Coronary artery (tissue), 2 donors: ENCODE results near the gene NCEH1.

Source experiments
- DNase-seq: peaks from one replicate; pipeline ENCODE4 v3.0.0-alpha.2; 2017; ENCODE audit warnings: low spot score
- H3K27ac ChIP-seq, 2 donors: fragments of 200-600 bp; sonication (generic); one replicate each; pipeline ENCODE4 v1.5.1; 2016 to 2019
- H3K4me3 ChIP-seq: fragments of 200-600 bp; sonication (generic); 2 replicates; pipeline ENCODE4 v1.5.1; 2016; ENCODE audit warnings: mild to moderate bottlenecking, moderate library complexity
- TF ChIP-seq, protein P1 (sequence below): fragments of 200-600 bp; sonication (generic); IDR thresholded peaks from one replicate; pipeline ENCODE4 v1.5.1; 2019; ENCODE audit warnings: antibody characterized with exemption

The NCEH1 gene

DNA sequence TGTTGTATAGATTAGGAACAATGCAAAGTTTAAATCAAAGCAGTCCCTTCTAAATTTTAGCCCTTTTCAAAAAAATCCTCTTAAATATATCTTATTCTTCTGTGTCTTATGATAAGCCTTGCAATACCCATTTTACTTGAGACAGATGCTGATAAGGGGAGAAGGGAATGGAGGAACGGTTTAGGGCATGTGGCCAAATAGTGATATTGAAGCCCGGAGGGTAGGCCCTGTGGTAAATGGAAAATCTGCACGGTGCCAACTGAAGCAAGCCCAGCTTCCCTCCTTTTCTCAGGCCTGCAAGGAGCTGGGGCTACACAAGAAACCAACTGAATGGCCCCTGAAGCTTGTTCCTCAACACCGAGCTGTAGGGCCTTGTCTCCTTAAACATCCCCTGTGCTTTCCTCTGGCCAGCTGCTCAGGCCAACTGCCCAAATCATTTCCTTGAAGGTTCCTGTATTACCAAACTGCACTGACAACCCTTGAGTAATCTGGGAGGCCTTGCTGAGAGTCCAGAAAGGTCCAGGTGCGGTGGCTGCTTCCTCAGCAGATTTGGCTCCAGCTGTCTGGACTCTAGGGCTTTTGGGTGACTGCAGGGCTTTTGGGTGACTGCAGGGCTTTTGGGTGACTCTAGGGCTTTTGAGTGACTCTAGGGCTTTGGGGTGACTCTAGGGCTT lies 67.2 kb downstream of the NCEH1 start:
- TF ChIP-seq, protein P1, sequence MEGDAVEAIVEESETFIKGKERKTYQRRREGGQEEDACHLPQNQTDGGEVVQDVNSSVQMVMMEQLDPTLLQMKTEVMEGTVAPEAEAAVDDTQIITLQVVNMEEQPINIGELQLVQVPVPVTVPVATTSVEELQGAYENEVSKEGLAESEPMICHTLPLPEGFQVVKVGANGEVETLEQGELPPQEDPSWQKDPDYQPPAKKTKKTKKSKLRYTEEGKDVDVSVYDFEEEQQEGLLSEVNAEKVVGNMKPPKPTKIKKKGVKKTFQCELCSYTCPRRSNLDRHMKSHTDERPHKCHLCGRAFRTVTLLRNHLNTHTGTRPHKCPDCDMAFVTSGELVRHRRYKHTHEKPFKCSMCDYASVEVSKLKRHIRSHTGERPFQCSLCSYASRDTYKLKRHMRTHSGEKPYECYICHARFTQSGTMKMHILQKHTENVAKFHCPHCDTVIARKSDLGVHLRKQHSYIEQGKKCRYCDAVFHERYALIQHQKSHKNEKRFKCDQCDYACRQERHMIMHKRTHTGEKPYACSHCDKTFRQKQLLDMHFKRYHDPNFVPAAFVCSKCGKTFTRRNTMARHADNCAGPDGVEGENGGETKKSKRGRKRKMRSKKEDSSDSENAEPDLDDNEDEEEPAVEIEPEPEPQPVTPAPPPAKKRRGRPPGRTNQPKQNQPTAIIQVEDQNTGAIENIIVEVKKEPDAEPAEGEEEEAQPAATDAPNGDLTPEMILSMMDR: no peak
- Histone ChIP-seq H3K27ac (no peak overlapping the region), H3K4me3 (no peak overlapping the region)
- no peak for DNase-seq

DNA sequence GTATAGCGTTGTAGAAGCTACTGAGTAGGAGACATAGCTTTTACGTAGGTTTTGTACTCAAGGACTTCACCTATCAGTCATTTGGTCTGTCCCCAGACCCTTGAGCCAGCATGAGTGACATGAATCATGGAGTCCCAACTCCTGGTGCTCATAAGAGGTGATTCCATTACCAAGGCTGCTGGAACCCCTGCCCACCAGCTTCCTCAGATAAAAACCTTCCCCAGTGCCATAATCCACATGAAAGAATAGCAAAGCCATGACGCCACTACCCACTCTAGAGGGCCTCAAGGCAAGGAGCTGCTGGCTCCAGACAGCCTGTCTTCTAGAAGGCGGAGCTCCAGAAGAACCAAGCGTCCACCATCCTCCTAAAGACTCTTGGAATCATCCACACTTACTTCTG lies 69.6 kb downstream of the NCEH1 start:
- TF ChIP-seq, protein P1: no peak
- no peak for DNase-seq
- H3K27ac ChIP-seq: no peak overlapping the region
- H3K4me3 ChIP-seq: no peak overlapping the region

DNA sequence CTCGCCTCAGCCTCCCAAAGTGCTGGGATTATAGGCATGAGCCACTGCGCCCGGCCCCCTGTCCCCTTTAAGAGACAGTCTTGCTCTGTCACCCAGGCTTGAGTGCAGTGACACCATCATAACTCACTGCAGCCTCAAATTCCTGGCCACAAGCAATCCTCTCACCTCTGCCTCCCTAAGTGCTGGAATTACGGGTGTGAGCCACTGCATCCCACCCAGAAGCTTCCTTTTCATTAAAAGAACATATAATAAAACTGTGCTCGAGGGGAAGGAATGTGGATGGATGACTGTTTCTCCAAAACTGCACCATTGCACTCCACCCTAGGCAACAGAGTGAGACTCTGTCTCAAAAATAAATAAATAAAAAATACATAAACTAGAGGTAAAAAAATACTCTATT lies 70.1 kb downstream of the NCEH1 start:
- DNase-seq: no peak
- TF ChIP-seq, protein P1: no peak
- H3K27ac ChIP-seq: no peak overlapping the region
- H3K4me3 ChIP-seq: no peak overlapping the region

DNA sequence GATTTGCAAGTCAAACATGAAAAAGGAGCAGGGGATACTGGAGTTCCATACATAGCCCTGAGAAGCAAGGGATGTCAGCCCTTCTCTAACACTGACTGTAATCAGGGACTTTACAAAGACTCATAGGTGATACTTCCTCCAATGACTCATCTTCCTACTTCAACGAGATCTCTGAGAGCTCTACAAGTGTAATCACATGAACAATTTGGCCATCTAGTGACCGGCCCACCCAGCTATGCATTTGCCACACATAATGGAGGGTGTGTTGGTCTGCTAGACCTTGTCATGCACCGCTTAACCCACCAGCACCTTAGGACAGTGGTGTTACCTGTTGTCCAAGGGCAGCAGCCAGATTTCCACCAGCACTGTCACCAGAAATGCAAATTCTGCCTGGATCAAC lies 75.3 kb downstream of the NCEH1 start:
- no peak overlapping the region for H3K27ac ChIP-seq
- TF ChIP-seq, protein P1: no peak
- DNase-seq: no peak
- H3K4me3 ChIP-seq: no peak overlapping the region

DNA sequence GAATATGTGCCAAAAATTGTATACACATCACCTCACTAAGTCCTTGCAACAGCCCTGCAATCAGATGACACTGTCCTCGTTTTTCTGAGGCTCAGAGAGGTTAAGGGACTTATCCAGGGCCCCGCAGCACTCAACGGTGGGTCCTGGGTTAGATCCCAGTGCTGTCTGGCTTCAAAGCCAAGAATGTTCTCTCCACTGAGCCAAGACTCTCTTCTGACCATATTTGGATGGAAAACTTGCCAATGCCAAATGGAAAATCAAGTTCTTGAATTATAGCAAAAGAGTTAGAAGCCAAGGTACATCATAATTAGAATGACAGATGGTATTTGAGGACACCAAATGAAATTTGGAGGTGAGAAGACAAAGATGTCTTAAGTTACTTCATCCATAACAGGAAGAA lies 75.9 kb downstream of the NCEH1 start:
- TF ChIP-seq, protein P1: no peak
- Histone ChIP-seq H3K27ac (no peak overlapping the region), H3K4me3 (no peak overlapping the region)
- DNase-seq: no peak

DNA sequence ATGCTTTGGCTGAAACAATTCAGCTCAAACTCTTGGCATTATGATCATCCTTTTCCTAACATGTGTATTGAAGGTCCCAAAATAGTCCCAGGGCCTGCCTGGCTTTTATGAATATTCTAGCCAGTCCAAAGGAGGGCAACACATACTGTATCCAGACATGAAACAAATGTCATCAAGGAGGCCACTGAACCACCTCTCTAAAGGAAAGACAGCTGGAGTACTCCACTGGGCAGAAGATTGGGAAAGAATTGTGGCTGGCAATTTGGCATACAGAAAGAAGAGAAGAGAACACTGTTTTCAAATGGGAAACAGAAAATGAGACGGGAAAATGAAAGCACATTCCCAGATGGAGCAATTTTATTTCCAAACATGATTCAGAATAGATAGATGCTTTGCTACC lies 80.6 kb downstream of the NCEH1 start:
- TF ChIP-seq, protein P1: no peak
- no peak overlapping the region for H3K4me3 ChIP-seq
- DNase-seq: no peak
- H3K27ac ChIP-seq: no peak overlapping the region

DNA sequence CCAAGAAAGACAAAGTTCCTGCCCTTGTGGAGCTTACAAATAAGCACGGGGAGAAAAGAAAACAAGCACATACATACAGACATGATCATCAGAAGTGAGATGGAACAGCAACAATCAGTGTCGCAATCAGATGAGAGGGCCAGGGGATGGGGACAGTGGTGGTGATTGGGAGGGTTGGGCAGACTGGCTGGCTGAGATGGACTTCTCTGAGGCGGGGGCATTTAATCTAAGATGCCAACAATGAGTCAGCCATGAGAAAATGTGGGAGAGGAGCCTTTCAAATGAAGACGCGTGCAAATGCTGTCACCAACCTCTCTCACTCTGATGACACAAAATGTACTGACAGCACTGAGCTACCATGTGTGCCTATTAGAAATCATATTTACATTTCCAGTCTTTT lies 81.4 kb downstream of the NCEH1 start:
- H3K27ac ChIP-seq: no peak overlapping the region
- DNase-seq: no peak
- TF ChIP-seq, protein P1: no peak

More for the DNA sequence above, 81.4 kb downstream of the NCEH1 start:
- no peak overlapping the region for H3K4me3 ChIP-seq
